22Rv1 (cell line): Measurements from ENCODE around the gene LPAR1.

ENCODE experiments used
- ZFX ChIP-seq: fragments of 450-650 bp; IDR thresholded peaks from 2 replicates; pipeline ENCODE4 v1.6.1; 2017; ENCODE audit warnings: antibody characterized with exemption, borderline replicate concordance
- TF ChIP-seq, protein P1 (sequence below): fragments of 450-650 bp; IDR thresholded peaks from 2 replicates; pipeline ENCODE4 v1.5.1; 2017; ENCODE audit warnings: mild to moderate bottlenecking

DNA sequence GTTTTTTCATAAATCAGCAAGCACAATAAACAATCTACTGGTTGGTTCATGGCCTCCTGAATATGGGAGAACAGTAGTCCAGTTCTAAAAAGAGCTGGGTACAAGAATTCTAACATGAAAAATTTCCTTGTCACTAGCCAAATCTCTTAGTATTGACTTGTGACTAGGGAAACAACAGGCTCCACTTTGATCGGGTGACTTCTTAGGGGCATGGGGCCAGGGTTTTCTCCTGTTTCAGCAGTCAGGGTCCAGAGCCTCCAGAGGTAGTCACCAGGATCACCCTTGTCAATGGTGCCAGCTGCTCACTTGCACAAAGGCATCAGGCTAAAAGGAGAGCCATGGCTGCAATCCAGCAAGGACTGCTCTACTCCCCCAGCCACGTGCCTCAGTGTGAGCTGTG, 38.1 kb downstream of the LPAR1 start:
- TF ChIP-seq, protein P1, sequence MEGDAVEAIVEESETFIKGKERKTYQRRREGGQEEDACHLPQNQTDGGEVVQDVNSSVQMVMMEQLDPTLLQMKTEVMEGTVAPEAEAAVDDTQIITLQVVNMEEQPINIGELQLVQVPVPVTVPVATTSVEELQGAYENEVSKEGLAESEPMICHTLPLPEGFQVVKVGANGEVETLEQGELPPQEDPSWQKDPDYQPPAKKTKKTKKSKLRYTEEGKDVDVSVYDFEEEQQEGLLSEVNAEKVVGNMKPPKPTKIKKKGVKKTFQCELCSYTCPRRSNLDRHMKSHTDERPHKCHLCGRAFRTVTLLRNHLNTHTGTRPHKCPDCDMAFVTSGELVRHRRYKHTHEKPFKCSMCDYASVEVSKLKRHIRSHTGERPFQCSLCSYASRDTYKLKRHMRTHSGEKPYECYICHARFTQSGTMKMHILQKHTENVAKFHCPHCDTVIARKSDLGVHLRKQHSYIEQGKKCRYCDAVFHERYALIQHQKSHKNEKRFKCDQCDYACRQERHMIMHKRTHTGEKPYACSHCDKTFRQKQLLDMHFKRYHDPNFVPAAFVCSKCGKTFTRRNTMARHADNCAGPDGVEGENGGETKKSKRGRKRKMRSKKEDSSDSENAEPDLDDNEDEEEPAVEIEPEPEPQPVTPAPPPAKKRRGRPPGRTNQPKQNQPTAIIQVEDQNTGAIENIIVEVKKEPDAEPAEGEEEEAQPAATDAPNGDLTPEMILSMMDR: no peak
- no peak for TF ChIP-seq ZFX
